Lung (tissue), 12 donors: ENCODE results near the gene PDIA6. TPM values are rescaled to one million over a fixed set of nuclear protein-coding genes. Genes with fewer than 3 reads are reported as not detected.

Source experiments
- ATAC-seq: fragments of 200-7000 bp; cut with Tn5 transposase; one replicate; pipeline ENCODE4 v1.9.1; 2020; ENCODE audit warnings: moderate number of reproducible peaks; ENCODE audit not compliant: insufficient read depth, low FRiP score
- DNase-seq, 3 donors: peaks; one replicate each; pipeline ENCODE4 v3.0.0-alpha.2; 2013 to 2017
- H3K27ac ChIP-seq, 2 donors: one replicate each; pipeline ENCODE4 v1.5.1; 2013; ENCODE audit warnings: mild to moderate bottlenecking in 2 of 2, moderate library complexity in 2 of 2, control low read depth in 1 of 2, inconsistent platforms in 1 of 2, low read depth in 1 of 2, low read length in 1 of 2
- H3K27me3 ChIP-seq, 3 donors: one replicate each; pipeline ENCODE4 v1.5.1; 2013; ENCODE audit warnings: low read length in 2 of 3; ENCODE audit not compliant: control insufficient read depth in 3 of 3, insufficient read depth in 3 of 3
- H3K36me3 ChIP-seq, 4 donors: one replicate each; pipeline ENCODE4 v1.5.1; 2013; ENCODE audit warnings: low read length in 4 of 4, mild to moderate bottlenecking in 1 of 4, moderate library complexity in 1 of 4; ENCODE audit not compliant: control insufficient read depth in 4 of 4, insufficient read depth in 4 of 4
- H3K4me1 ChIP-seq, 5 donors: one replicate each; pipeline ENCODE4 v1.5.1; 2013; ENCODE audit warnings: low read length in 5 of 5, mild to moderate bottlenecking in 2 of 5, moderate library complexity in 1 of 5; ENCODE audit not compliant: control insufficient read depth in 5 of 5, insufficient read depth in 5 of 5
- H3K4me3 ChIP-seq: one replicate; pipeline ENCODE4 v1.5.1; 2013; ENCODE audit warnings: mild to moderate bottlenecking, control low read depth, moderate library complexity
- H3K9ac ChIP-seq, 2 donors: one replicate each; pipeline ENCODE4 v1.5.1; 2013; ENCODE audit warnings: low read length in 2 of 2, control low read depth in 1 of 2; ENCODE audit not compliant: insufficient read depth in 1 of 2
- H3K9me3 ChIP-seq, 4 donors: one replicate each; pipeline ENCODE4 v1.5.1; 2013; ENCODE audit warnings: low read length in 3 of 4, mild to moderate bottlenecking in 1 of 4, moderate library complexity in 1 of 4; ENCODE audit not compliant: control insufficient read depth in 4 of 4, insufficient read depth in 3 of 4
- WGBS, 2 donors: extraction: QIAGEN DNeasy Blood & Tissue Kit; methylation state at CpG; one replicate each; pipeline ENCODE4 v1.1.7; 2013; 5-methylcytosine and 5-hydroxymethylcytosine counted together
- polyA plus RNA-seq, 2 donors: library from polyadenylated mRNA; stranded (reverse); fragments of 200-250 nt; gene quantifications; one replicate each; pipeline ENCODE4 v1.2.1, GENCODE V29; 2013
- total RNA-seq, 2 donors: library from RNA; depleted of rRNA in 1 of 2; stranded (reverse); fragments of >200 nt in 1 of 2; gene quantifications; one replicate each; pipeline ENCODE4 v1.2.1, GENCODE V29; 2014 to 2021
- TF ChIP-seq, protein P1 (sequence below): IDR thresholded peaks from 2 replicates; pipeline ENCODE4 v1.5.1; 2012; ENCODE audit warnings: mild to moderate bottlenecking; ENCODE audit errors: control extremely low read depth, extremely low read depth
- donor health status: control.
- donor health status: control.
- donor health status: Bipolar disorder and iron deficiency.
- donor health status: healthy.
- donor health status: DM: yes; HTN: yes; CAD: no.

PDIA6 gene
- total and polyA plus RNA-seq, 4 donors: 70.1 to 341 (median 189) TPM

GRCh38 chr2:10740226-10740625 is 72.4 kb downstream of the PDIA6 start:
- 62 to 79% methylated on average over 3 of the region's 3 CpGs for WGBS, 2 donors
- DNase-seq: no peak

DNA sequence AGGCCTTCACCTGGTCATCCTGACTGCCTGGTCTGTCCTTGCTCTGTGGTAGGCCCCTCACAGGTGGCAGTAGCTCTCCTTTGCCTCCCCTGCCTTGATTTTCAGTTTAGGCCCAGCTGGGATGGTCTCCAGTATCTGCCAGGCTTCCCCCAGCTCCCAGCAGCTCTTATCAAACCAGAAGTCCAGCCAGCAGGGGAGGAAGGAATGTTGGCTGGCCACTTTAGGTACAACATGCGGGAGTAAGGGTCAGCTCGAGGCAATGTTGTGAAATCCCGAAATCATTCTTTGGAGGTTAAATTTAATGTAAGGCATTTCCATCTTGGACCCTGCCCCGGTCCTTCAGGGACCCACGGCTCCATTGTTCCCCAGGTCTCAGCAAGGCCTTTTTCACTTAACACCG is 74.4 kb downstream of the PDIA6 start:
- Histone ChIP-seq H3K9ac (no peak overlapping the region), H3K27ac (no peak overlapping the region), H3K4me1 (no peaks in the 10 kb centered on the region), H3K27me3 (peaks cover 0 to 2% (median 1%) of the 10 kb centered on the region in 3 donors), H3K4me3 (no peak overlapping the region), H3K36me3 (no peaks in the 10 kb centered on the region), H3K9me3 (no peaks in the 10 kb centered on the region)
- ATAC-seq (no peak), DNase-seq (no peak)
- 75 to 84% methylated on average over 6 of the region's 6 CpGs for WGBS, 2 donors
- TF ChIP-seq, protein P1, sequence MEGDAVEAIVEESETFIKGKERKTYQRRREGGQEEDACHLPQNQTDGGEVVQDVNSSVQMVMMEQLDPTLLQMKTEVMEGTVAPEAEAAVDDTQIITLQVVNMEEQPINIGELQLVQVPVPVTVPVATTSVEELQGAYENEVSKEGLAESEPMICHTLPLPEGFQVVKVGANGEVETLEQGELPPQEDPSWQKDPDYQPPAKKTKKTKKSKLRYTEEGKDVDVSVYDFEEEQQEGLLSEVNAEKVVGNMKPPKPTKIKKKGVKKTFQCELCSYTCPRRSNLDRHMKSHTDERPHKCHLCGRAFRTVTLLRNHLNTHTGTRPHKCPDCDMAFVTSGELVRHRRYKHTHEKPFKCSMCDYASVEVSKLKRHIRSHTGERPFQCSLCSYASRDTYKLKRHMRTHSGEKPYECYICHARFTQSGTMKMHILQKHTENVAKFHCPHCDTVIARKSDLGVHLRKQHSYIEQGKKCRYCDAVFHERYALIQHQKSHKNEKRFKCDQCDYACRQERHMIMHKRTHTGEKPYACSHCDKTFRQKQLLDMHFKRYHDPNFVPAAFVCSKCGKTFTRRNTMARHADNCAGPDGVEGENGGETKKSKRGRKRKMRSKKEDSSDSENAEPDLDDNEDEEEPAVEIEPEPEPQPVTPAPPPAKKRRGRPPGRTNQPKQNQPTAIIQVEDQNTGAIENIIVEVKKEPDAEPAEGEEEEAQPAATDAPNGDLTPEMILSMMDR: no peak

More at GRCh38 chr2:10740226-10740625, 72.4 kb downstream of the PDIA6 start:
- no peaks in the 10 kb centered on the region for H3K27me3 ChIP-seq
- H3K36me3 ChIP-seq: no peaks in the 10 kb centered on the region
- H3K9ac ChIP-seq: no peak overlapping the region
- H3K27ac ChIP-seq: no peak overlapping the region
- H3K4me3 ChIP-seq: no peak overlapping the region
- H3K9me3 ChIP-seq: no peaks in the 10 kb centered on the region
- ATAC-seq: no peak
- H3K4me1 ChIP-seq: no peaks in the 10 kb centered on the region
- TF ChIP-seq, protein P1: no peak

DNA sequence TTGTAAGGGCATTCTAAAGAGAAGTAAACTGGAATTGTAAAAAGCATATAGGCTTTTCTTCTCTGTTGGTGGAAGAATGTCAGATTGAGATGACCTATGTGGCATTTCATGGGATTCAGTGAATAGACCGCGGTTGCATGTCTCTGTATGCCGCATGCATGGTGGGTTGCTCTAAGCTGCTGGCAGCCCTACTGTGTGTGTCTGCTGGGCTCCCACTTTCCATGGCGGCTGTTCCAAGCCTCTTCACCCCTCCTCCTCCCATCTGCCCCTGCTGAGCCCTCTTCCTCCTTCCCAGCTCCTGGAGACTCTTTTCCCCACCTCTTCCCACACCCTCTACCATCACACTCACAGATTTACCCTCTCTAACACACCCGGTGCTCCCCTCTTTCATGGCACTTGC is 78.6 kb downstream of the PDIA6 start:
- H3K4me1 ChIP-seq: no peaks in the 10 kb centered on the region
- no peak overlapping the region for H3K9ac ChIP-seq
- DNase-seq: no peak
- 88 to 89% methylated on average over 5 of the region's 5 CpGs for WGBS, 2 donors
- TF ChIP-seq, protein P1: no peak
- peaks cover 0 to 3% (median 2%) of the 10 kb centered on the region in 3 donors for H3K27me3 ChIP-seq
- no peaks in the 10 kb centered on the region for H3K36me3 ChIP-seq
- ATAC-seq: no peak
- peaks cover 0 to 2% (median 0%) of the 10 kb centered on the region in 4 donors for H3K9me3 ChIP-seq
- no peak overlapping the region for H3K4me3 ChIP-seq
- H3K27ac ChIP-seq: no peak overlapping the region

GRCh38 chr2:10733566-10733925 is 79.0 kb downstream of the PDIA6 start:
- DNase-seq: no peak
- Histone ChIP-seq H3K27me3 (peaks cover 0 to 3% (median 2%) of the 10 kb centered on the region in 3 donors), H3K4me3 (no peak overlapping the region), H3K9me3 (peaks cover 0 to 2% (median 0%) of the 10 kb centered on the region in 4 donors), H3K27ac (no peak overlapping the region), H3K4me1 (no peaks in the 10 kb centered on the region), H3K9ac (no peak overlapping the region), H3K36me3 (no peaks in the 10 kb centered on the region)
- no peak for ATAC-seq
- WGBS, 2 donors: 55 to 58% methylated on average over 6 of the region's 6 CpGs
- TF ChIP-seq, protein P1: no peak
